HEK293 (cell line): ENCODE results near the gene ALLC.

Source experiments
- YY1 ChIP-seq: fragments of 450-650 bp; formaldehyde crosslinking; IDR thresholded peaks from 2 replicates; pipeline ENCODE4 v1.5.1; 2018; ENCODE audit warnings: missing biosample characterization, missing genetic modification characterization
- ZBTB20 ChIP-seq: fragments of 450-650 bp; formaldehyde crosslinking; IDR thresholded peaks from 2 replicates; pipeline ENCODE4 v1.5.1; 2016; ENCODE audit warnings: missing biosample characterization, missing genetic modification characterization
- ZIC2 ChIP-seq: fragments of 450-650 bp; formaldehyde crosslinking; IDR thresholded peaks from 2 replicates; pipeline ENCODE4 v1.5.1; 2016; ENCODE audit warnings: missing biosample characterization, missing genetic modification characterization
- ZNF266 ChIP-seq: fragments of 450-650 bp; formaldehyde crosslinking; IDR thresholded peaks from 2 replicates; pipeline ENCODE4 v1.5.1; 2016; ENCODE audit warnings: missing biosample characterization, missing genetic modification characterization, low read depth
- ZNF274 ChIP-seq, 2 experiments: fragments of 200-500 bp in 1 of 2; fragments of 450-650 bp in 1 of 2; sonication (Bioruptor generic) in 1 of 2; formaldehyde crosslinking in 1 of 2; IDR thresholded peaks; 2 replicates each; pipeline versions ENCODE4 v1.5.1 to v1.6.1; 2014 to 2016; ENCODE audit warnings: borderline replicate concordance in 1 of 2, inconsistent platforms in 1 of 2, low read length in 1 of 2, missing biosample characterization in 1 of 2, missing genetic modification characterization in 1 of 2
- TF ChIP-seq, protein P1 (sequence below): fragments of 450-650 bp; formaldehyde crosslinking; IDR thresholded peaks from 2 replicates; pipeline ENCODE4 v1.5.1; 2016; ENCODE audit warnings: missing biosample characterization, missing genetic modification characterization
- TF ChIP-seq, protein P2 (sequence below): fragments of 450-650 bp; formaldehyde crosslinking; IDR thresholded peaks from 2 replicates; pipeline ENCODE4 v1.5.0; 2017; ENCODE audit warnings: missing biosample characterization, missing genetic modification characterization, borderline replicate concordance
- TF ChIP-seq, protein P3 (sequence below): fragments of 450-650 bp; IDR thresholded peaks from 2 replicates; pipeline ENCODE4 v1.5.1; 2018; ENCODE audit warnings: missing biosample characterization, missing genetic modification characterization
- TF ChIP-seq, protein P4 (sequence below): fragments of 450-650 bp; formaldehyde crosslinking; IDR thresholded peaks from 2 replicates; pipeline ENCODE4 v1.5.1; 2016; ENCODE audit warnings: missing biosample characterization, missing genetic modification characterization
- TF ChIP-seq, protein P5 (sequence below): fragments of 450-650 bp; formaldehyde crosslinking; IDR thresholded peaks from 2 replicates; pipeline ENCODE4 v1.5.1; 2016; ENCODE audit warnings: missing biosample characterization, missing genetic modification characterization

DNA sequence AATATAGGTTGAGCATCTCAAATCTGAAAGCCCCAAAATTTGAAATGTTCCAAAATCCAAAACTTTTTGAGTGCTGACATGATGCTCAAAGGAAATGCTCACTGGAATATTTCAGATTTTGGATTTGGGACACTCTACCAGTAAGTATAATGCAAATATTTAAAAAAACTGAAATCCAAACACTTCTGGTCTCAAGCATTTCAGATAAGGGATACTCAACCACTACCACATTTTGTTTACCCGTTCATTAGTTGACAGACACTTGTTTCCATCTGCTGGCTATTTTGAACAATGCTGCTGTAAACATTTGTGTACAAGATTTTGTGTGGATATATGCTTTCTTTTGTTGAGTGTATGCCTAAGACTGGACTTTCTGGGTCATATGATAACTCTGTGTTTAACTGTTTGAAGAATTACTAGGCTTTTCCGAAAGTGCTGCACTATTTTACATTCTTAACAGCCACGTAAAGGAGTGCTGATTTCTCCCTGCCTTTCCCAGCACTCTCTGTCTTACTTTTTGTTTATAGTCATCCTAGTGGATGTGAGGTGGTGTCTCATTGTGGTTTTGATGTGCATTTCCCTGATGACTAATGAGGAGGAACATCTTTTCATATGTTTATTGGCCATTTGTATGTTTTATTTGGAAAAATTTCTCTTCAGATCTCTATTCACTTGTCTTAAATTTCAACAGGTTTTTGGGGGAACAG is 25.9 kb downstream of the ALLC start:
- TF ChIP-seq ZBTB20 (tag by site-specific recombination) (no peak), ZNF266 (tag by site-specific recombination) (no peak), YY1 (no peak), ZIC2 (tag by site-specific recombination) (no peak), ZNF274 (IDR thresholded peaks at IDR 0.05; ENCODE audit: low read length) (no peak), ZNF274 (tag by site-specific recombination; IDR thresholded peaks at IDR 0.05; ENCODE audit: borderline replicate concordance) (no peak)
- TF ChIP-seq, protein P1, sequence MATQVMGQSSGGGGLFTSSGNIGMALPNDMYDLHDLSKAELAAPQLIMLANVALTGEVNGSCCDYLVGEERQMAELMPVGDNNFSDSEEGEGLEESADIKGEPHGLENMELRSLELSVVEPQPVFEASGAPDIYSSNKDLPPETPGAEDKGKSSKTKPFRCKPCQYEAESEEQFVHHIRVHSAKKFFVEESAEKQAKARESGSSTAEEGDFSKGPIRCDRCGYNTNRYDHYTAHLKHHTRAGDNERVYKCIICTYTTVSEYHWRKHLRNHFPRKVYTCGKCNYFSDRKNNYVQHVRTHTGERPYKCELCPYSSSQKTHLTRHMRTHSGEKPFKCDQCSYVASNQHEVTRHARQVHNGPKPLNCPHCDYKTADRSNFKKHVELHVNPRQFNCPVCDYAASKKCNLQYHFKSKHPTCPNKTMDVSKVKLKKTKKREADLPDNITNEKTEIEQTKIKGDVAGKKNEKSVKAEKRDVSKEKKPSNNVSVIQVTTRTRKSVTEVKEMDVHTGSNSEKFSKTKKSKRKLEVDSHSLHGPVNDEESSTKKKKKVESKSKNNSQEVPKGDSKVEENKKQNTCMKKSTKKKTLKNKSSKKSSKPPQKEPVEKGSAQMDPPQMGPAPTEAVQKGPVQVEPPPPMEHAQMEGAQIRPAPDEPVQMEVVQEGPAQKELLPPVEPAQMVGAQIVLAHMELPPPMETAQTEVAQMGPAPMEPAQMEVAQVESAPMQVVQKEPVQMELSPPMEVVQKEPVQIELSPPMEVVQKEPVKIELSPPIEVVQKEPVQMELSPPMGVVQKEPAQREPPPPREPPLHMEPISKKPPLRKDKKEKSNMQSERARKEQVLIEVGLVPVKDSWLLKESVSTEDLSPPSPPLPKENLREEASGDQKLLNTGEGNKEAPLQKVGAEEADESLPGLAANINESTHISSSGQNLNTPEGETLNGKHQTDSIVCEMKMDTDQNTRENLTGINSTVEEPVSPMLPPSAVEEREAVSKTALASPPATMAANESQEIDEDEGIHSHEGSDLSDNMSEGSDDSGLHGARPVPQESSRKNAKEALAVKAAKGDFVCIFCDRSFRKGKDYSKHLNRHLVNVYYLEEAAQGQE (tag by site-specific recombination): no peak
- TF ChIP-seq, protein P2, sequence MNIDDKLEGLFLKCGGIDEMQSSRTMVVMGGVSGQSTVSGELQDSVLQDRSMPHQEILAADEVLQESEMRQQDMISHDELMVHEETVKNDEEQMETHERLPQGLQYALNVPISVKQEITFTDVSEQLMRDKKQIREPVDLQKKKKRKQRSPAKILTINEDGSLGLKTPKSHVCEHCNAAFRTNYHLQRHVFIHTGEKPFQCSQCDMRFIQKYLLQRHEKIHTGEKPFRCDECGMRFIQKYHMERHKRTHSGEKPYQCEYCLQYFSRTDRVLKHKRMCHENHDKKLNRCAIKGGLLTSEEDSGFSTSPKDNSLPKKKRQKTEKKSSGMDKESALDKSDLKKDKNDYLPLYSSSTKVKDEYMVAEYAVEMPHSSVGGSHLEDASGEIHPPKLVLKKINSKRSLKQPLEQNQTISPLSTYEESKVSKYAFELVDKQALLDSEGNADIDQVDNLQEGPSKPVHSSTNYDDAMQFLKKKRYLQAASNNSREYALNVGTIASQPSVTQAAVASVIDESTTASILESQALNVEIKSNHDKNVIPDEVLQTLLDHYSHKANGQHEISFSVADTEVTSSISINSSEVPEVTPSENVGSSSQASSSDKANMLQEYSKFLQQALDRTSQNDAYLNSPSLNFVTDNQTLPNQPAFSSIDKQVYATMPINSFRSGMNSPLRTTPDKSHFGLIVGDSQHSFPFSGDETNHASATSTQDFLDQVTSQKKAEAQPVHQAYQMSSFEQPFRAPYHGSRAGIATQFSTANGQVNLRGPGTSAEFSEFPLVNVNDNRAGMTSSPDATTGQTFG (tag by site-specific recombination): no peak
- TF ChIP-seq, protein P3, sequence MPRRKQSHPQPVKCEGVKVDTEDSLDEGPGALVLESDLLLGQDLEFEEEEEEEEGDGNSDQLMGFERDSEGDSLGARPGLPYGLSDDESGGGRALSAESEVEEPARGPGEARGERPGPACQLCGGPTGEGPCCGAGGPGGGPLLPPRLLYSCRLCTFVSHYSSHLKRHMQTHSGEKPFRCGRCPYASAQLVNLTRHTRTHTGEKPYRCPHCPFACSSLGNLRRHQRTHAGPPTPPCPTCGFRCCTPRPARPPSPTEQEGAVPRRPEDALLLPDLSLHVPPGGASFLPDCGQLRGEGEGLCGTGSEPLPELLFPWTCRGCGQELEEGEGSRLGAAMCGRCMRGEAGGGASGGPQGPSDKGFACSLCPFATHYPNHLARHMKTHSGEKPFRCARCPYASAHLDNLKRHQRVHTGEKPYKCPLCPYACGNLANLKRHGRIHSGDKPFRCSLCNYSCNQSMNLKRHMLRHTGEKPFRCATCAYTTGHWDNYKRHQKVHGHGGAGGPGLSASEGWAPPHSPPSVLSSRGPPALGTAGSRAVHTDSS (tag by site-specific recombination): no peak
- TF ChIP-seq, protein P4, sequence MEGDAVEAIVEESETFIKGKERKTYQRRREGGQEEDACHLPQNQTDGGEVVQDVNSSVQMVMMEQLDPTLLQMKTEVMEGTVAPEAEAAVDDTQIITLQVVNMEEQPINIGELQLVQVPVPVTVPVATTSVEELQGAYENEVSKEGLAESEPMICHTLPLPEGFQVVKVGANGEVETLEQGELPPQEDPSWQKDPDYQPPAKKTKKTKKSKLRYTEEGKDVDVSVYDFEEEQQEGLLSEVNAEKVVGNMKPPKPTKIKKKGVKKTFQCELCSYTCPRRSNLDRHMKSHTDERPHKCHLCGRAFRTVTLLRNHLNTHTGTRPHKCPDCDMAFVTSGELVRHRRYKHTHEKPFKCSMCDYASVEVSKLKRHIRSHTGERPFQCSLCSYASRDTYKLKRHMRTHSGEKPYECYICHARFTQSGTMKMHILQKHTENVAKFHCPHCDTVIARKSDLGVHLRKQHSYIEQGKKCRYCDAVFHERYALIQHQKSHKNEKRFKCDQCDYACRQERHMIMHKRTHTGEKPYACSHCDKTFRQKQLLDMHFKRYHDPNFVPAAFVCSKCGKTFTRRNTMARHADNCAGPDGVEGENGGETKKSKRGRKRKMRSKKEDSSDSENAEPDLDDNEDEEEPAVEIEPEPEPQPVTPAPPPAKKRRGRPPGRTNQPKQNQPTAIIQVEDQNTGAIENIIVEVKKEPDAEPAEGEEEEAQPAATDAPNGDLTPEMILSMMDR: no peak
- TF ChIP-seq, protein P5, sequence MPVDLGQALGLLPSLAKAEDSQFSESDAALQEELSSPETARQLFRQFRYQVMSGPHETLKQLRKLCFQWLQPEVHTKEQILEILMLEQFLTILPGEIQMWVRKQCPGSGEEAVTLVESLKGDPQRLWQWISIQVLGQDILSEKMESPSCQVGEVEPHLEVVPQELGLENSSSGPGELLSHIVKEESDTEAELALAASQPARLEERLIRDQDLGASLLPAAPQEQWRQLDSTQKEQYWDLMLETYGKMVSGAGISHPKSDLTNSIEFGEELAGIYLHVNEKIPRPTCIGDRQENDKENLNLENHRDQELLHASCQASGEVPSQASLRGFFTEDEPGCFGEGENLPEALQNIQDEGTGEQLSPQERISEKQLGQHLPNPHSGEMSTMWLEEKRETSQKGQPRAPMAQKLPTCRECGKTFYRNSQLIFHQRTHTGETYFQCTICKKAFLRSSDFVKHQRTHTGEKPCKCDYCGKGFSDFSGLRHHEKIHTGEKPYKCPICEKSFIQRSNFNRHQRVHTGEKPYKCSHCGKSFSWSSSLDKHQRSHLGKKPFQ: no peak
